ENCODE results near the gene SRRM3. TPM values are rescaled to one million over a fixed set of nuclear protein-coding genes. Genes with fewer than 3 reads are reported as not detected.

The SRRM3 gene
- total and polyA plus RNA-seq, 12 donors = 5.6 to 140 (median 33.3) TPM

GRCh38 chr7:76254781-76255180 is 53.1 kb downstream of the SRRM3 start:
- intact Hi-C loops (cut with DNase I) = no loop called here
- H3K27ac ChIP-seq = no peak overlapping the region
- TF ChIP-seq, protein P1, sequence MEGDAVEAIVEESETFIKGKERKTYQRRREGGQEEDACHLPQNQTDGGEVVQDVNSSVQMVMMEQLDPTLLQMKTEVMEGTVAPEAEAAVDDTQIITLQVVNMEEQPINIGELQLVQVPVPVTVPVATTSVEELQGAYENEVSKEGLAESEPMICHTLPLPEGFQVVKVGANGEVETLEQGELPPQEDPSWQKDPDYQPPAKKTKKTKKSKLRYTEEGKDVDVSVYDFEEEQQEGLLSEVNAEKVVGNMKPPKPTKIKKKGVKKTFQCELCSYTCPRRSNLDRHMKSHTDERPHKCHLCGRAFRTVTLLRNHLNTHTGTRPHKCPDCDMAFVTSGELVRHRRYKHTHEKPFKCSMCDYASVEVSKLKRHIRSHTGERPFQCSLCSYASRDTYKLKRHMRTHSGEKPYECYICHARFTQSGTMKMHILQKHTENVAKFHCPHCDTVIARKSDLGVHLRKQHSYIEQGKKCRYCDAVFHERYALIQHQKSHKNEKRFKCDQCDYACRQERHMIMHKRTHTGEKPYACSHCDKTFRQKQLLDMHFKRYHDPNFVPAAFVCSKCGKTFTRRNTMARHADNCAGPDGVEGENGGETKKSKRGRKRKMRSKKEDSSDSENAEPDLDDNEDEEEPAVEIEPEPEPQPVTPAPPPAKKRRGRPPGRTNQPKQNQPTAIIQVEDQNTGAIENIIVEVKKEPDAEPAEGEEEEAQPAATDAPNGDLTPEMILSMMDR (IDR thresholded peaks at IDR 0.05) = no peak
- TF ChIP-seq POLR2A (IDR thresholded peaks at IDR 0.05) = no peak
- peaks cover 4% of the 10 kb centered on the region for H3K27me3 ChIP-seq
- H3K9me3 ChIP-seq (replicated peaks in 1 of 3) = no peaks in the 10 kb centered on the region
- no peak overlapping the region for H3K4me3 ChIP-seq
- no peaks in the 10 kb centered on the region for H3K36me3 ChIP-seq (replicated peaks in 1 of 2)
- DNase-seq = no peak
- 79 to 92% (median 86%) methylated on average over 4 of the region's 4 CpGs for WGBS, 4 donors
- no peaks in the 10 kb centered on the region for H3K4me1 ChIP-seq (replicated peaks in 1 of 2)

DNA sequence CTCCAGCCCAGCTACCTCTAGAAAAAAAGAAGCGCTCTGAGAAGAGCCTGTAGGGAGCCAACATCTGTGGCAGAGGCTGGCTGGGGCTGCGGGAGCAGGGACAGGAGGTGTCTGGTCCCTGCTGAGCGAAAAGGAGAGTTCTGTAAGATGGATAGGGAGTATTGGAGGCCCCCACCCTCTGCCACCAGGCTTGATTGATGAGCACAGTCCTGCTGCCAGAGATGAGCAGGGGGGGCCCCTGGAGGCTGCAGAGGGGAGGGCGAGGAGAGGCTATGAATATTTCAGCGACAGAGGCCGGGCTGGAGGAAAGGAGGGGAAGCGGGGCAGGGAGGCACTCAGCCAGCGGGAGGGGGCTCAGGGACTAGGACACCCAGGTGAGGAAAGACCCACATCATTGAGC is 56.3 kb downstream of the SRRM3 start:
- WGBS, 4 donors = 48 to 64% (median 51%) methylated on average over 8 of the region's 8 CpGs
- peaks cover 4% of the 10 kb centered on the region for H3K27me3 ChIP-seq

GRCh38 chr7:76259124-76260093 is 57.7 kb downstream of the SRRM3 start:
- no peaks in the 10 kb centered on the region for H3K36me3 ChIP-seq (replicated peaks in 1 of 2)
- intact Hi-C loops (cut with DNase I) = loop anchor here (5.0 kb wide), 1 partner anchor 82 kb away; no protein-coding TSS in a partner anchor
- TF ChIP-seq, protein P1 (IDR thresholded peaks at IDR 0.05) = no peak
- no peak for TF ChIP-seq POLR2A (IDR thresholded peaks at IDR 0.05)
- no peak for DNase-seq
- peaks cover 4% of the 10 kb centered on the region for H3K27me3 ChIP-seq
- H3K4me3 ChIP-seq = peak overlapping the region in 1 of 4 donors; percentile 50
- no peaks in the 10 kb centered on the region for H3K9me3 ChIP-seq (replicated peaks in 1 of 3)
- H3K4me1 ChIP-seq (replicated peaks in 1 of 2) = no peaks in the 10 kb centered on the region
- 21 to 39% (median 29%) methylated on average over 17 to 50 of the region's 50 CpGs for WGBS, 4 donors
- H3K27ac ChIP-seq = no peak overlapping the region

More for the DNA sequence above, 56.3 kb downstream of the SRRM3 start:
- Histone ChIP-seq H3K4me1 (replicated peaks in 1 of 2) (no peaks in the 10 kb centered on the region), H3K9me3 (replicated peaks in 1 of 3) (no peaks in the 10 kb centered on the region), H3K36me3 (replicated peaks in 1 of 2) (no peaks in the 10 kb centered on the region), H3K4me3 (no peak overlapping the region), H3K27ac (no peak overlapping the region)
- DNase-seq = no peak
- intact Hi-C loops (cut with DNase I) = no loop called here
- TF ChIP-seq, protein P1 (IDR thresholded peaks at IDR 0.05) = no peak
- TF ChIP-seq POLR2A (IDR thresholded peaks at IDR 0.05) = no peak

- 5 to 11% (median 8%) methylated on average over 13 to 28 of the region's 28 CpGs; no CpG with 5 or more reads in 1 of the 4 donors for WGBS, 4 donors
- DNase-seq = peak in 3 of 7 donors; percentile 29 to 46 (median 31)
- intact Hi-C loops (cut with DNase I) = loop anchor here (5.0 kb wide), 1 partner anchor 83 kb away; no protein-coding TSS in a partner anchor
Observed at GRCh38 chr7:76260171-76260703, 58.5 kb downstream of the SRRM3 start.

More at GRCh38 chr7:76260171-76260703, 58.5 kb downstream of the SRRM3 start:
- no peak for TF ChIP-seq POLR2A (IDR thresholded peaks at IDR 0.05)
- TF ChIP-seq, protein P1 (IDR thresholded peaks at IDR 0.05) = no peak
- H3K27me3 ChIP-seq = peaks cover 4% of the 10 kb centered on the region
- H3K36me3 ChIP-seq (replicated peaks in 1 of 2) = no peaks in the 10 kb centered on the region
- H3K9me3 ChIP-seq (replicated peaks in 1 of 3) = no peaks in the 10 kb centered on the region
- H3K4me3 ChIP-seq = peak overlapping the region in 1 of 4 donors; percentile 50
- no peak overlapping the region for H3K27ac ChIP-seq
- H3K4me1 ChIP-seq (replicated peaks in 1 of 2) = no peaks in the 10 kb centered on the region
